Dermis microvascular lymphatic vessel endothelial cell (primary cell): ENCODE data around the gene DET1. TPM values are rescaled to one million over a fixed set of nuclear protein-coding genes. Genes with fewer than 3 reads are reported as not detected.
A peak's percentile ranks its signal among the peaks of the same experiment; 100 is the strongest.
"Not testable (repeated sequence)": the region's sequence is repeated elsewhere in the genome, so short reads cannot be mapped to it uniquely, and the experiment has no call there.

ENCODE experiments used
- DNase-seq, 2 donors: peaks; one replicate each; pipeline versions ENCODE4 v3.0.0 to v3.0.0-alpha.2; 2010; ENCODE audit warnings: low read depth in 2 of 2
- total RNA-seq: library from RNA; depleted of rRNA; stranded (reverse); fragments of >200 nt; gene quantifications from 2 replicates; pipeline ENCODE4 v1.2.1, GENCODE V29; 2014

Gene DET1
- 2.2 and 3.2 TPM in 2 replicates for total RNA-seq

DNA sequence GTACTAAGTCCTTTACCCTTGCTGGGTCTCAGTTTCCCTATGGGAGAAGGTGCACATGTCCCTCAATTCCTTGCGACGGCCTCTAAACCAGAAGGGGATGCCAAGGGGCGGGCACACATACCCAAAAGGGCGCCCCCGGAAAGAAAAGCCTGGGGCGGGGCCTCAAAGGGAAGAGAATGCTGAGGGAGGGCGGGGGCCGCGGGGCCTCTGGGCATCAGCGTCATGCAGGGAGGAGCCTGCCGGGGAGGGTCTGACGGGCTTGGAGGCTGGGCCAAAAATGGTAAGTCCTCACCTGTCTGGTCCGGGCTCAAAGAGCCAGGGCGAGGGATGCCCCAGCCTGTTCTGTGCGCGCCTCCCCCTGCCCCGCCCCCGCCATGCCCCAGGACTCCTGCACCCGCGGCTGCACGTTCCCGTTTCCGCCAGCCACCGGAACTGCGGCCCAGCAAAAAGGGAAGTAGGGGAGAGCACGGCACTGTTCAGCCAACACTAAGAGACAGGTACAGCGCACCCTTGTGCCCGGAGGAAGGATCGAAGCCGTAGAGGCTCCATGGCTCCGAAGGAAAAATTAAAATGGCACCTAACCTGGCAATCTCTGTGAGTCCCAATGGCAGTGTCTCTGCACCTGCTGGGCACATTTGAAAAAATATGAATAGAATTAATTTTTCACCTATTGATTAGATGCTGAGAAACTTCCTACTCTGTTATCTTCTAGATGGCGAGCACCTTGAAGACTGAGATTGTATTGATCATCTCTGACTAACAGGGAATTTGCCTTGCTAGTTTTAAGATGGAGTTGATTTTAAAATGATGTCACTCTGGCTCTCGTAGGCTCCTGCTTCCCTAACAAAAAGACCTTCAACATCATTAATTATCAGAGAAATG, at the start of gene DET1:
Gene DET1, minus strand, starts transcription at position 434 of the 882 bp plus-strand sequence. CDS start 14,976 bp downstream, outside the sequence.
- DNase-seq: peak; percentile 87 to 96

- DNase-seq: no peak
Observed at GRCh38 chr15:88591384-88591783, 44.9 kb upstream of the DET1 start.

- no peak for DNase-seq
Observed at GRCh38 chr15:88590759-88591158, 44.3 kb upstream of the DET1 start.

- DNase-seq: no peak
Observed at GRCh38 chr15:88586401-88587162, 40.1 kb upstream of the DET1 start.

GRCh38 chr15:88580532-88580931, 34.1 kb upstream of the DET1 start:
- peak; percentile 75 to 77 for DNase-seq

- no peak for DNase-seq
Observed at GRCh38 chr15:88579322-88579721, 32.8 kb upstream of the DET1 start.

DNA sequence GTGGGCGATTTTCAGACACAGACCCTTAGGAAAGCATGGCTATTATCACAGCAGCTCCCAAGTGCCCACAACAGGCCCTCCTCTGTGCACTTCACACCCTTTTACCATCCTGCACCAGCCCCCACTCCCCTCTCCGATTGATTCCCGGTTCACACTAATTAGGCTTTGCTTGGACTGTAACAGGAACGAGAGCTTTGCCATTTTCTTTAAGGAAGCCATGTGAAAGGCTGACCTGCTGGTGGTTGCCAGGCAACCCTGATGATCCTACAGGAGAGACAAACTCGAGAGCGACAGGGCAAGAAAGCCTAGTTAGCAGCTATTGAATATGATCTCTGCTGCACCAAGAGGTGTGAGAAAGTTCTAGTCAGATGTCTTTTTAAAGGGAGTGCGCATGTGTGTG, 28.2 kb upstream of the DET1 start:
- no peak for DNase-seq

- no peak for DNase-seq
Observed at GRCh38 chr15:88574077-88574476, 27.6 kb upstream of the DET1 start.

- no peak for DNase-seq
Observed at GRCh38 chr15:88571852-88572259, 25.4 kb upstream of the DET1 start.

- DNase-seq: no peak
Observed at GRCh38 chr15:88571153-88571851, 24.8 kb upstream of the DET1 start.

DNA sequence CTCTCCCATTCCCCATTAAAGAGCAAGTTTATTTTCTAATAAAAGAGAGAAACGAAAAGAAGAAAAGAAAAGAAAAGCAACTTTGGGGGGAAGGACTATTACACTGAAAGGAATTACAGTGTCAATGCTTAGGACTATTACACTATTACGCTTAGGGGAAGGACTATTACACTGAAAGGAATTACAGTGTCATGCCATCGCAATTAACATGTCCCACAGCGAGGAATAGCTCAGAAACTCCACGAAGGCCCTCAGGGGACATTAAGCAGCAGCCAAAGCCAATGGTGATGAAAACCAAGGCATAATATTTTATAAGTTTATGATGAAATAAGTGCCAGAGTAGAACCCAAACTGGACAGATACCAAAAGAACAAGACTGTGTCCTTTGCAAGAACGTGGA, 22.1 kb upstream of the DET1 start:
- no peak for DNase-seq

DNA sequence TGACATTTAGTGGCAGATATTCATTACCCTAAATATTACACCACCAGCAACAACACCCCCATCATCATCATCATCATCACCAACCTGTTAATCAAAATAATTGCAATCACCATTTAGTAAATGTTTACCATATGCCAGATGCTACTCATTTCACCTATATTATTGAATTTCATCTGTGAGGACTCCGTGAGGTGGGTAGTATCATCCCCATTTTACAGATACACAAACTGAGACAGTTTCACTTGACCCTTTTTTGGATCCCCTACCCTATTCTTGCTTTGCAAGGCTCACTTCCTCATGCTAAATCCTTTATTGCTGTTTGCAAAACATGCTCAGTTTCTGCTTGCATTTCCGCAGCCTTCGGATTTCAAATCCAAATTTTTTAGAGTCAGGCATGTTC, 18.3 kb upstream of the DET1 start:
- no peak for DNase-seq

GRCh38 chr15:88563638-88564037, 17.2 kb upstream of the DET1 start:
- DNase-seq: no peak

GRCh38 chr15:88559565-88559964, 13.1 kb upstream of the DET1 start:
- DNase-seq: not testable (repeated sequence)

DNA sequence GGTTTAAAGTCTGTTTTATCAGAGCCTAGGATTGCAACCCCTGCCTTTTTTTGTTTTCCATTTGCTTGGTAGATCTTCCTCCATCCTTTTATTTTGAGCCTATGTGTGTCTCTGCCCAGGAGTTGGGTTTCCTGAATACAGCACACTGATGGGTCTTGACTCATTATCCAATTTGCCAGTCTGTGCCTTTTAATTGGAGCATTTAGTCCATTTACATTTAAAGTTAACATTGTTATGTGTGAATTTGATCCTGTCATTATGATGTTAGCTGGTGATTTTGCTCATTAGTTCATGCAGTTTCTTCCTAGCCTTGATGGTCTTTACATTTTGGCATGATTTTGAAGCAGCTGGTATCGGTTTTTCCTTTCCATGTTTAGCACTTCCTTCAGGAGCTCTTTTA, 11.5 kb upstream of the DET1 start:
- DNase-seq: not testable (repeated sequence)

DNA sequence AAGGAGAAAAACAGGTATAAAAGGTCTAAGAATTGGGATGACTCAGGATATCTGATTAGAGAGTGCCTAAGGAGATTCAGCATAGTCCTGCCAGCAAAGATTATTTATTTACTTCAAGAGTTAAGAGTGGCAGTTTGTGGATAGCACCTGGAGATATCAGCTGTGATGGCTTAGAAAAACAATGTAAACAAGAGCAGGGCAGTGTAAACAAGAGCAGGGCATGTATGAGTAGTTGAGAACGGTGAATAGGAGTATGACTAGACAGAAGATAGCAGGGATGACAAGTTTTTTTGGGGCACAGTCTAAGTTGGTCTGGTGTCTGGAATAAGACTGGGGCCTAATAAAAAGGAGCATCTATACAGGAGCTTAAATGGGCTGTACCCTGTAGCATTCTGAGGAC, 1.5 kb upstream of the DET1 start:
- not testable (repeated sequence) for DNase-seq

DNA sequence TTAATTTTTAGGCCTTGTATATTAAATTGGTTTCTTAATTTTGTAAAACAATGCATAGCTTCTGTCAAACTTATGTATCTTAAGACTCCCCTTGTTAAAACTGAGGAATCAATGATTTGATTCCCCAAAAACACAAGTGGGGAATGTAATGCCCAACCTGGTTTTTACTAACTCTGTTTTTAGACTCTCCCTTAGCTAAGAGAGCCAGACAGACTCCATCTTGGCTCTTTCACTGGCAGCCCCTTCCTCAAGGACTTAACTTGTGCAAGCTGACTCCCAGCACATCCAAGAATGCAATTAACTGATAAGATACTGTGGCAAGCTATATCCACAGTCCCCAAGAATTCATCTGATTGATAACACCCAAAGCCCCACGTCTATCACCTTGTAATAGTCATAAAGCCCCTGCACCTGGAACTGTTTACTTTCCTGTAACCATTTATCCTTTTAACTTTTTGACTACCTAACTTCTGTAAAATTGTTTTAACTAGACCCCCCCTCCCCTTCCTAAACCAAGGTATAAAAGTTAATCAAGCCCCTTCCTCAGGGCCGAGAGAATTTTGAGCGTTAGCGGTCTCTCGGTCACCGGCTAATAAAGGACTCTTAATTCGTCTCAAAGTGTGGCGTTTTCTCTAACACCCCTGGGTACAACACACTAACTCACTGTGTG, 768 bp downstream of the DET1 start:
- not testable (repeated sequence) for DNase-seq

- DNase-seq: no peak
Observed at GRCh38 chr15:88543065-88543776, 3.3 kb downstream of the DET1 start.

GRCh38 chr15:88542342-88542733, 4.1 kb downstream of the DET1 start:
- no peak for DNase-seq

DNA sequence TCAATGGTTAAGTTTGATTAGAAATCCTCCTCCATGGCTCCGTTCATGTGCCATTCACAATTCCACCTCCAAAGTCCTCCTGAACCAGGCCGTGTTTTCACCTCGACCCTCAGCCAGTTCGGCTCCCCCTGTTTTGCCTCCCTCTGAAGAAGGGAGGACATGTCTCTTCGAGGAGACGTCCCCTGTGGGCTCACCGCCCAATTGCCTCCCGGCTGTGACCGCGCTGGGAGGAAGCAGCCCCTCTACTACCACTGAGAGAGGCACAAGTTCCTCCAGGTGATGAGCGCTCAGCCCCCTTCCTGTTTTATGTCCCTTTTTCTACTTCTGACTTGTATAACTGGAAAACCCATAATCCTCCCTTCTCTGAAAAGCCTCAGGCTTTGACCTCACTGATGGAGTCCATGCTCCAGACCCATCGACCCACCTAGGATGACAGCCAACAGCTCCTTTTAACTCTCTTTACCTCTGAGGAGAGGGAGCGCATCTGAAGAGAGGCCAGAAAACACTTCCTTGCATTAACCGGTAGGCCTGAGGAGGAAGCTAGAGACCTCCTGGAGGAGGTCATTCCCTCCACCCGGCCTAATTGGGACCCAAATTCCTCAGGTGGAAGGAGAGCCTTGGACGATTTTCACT, 4.7 kb downstream of the DET1 start:
- no peak for DNase-seq
